HepG2 (cell line): Measurements from ENCODE around the gene VILL. TPM values are rescaled to one million over a fixed set of nuclear protein-coding genes. Genes with fewer than 3 reads are reported as not detected.

Experiments
- EZH2 ChIP-seq: conservative IDR thresholded peaks from 2 replicates; pipeline ENCODE4 v1.6.1; 2012; ENCODE audit warnings: mild to moderate bottlenecking, low read depth, low read length, moderate library complexity
- KIAA2018 ChIP-seq: sonication (generic); formaldehyde crosslinking; IDR thresholded peaks from 2 replicates; pipeline ENCODE4 v1.5.0; 2020; ENCODE audit warnings: mild to moderate bottlenecking, missing genetic modification reagents, borderline replicate concordance
- ZBTB1 ChIP-seq: sonication (generic); formaldehyde crosslinking; IDR thresholded peaks from 2 replicates; pipeline ENCODE4 v1.4.0; 2020; ENCODE audit warnings: missing genetic modification reagents, borderline replicate concordance
- ZBTB21 ChIP-seq: sonication (generic); formaldehyde crosslinking; IDR thresholded peaks from 2 replicates; pipeline ENCODE4 v1.4.0; 2020; ENCODE audit warnings: missing genetic modification reagents
- ZKSCAN5 ChIP-seq: sonication (generic); formaldehyde crosslinking; IDR thresholded peaks from 2 replicates; pipeline ENCODE4 v1.5.1; 2020; ENCODE audit warnings: mild to moderate bottlenecking, missing genetic modification reagents
- polyA plus RNA-seq, 8 experiments: library from polyadenylated mRNA; depleted of rRNA in 3 of 8; stranded (reverse) in 7 of 8; unstranded in 1 of 8; fragments of >200 nt; fragmentation: Illumina TruSeq in 4 of 8; extraction: Trizol in 4 of 8; gene quantifications; 2 replicates each; pipeline versions ENCODE4 v1.2.1 to v1.2.3, GENCODE V29; 2011 to 2016; ENCODE audit warnings: low read depth in 4 of 8, missing spikeins in 1 of 8, mixed read lengths in 1 of 8; ENCODE audit not compliant: insufficient read depth in 1 of 8
- total RNA-seq, 5 experiments: library from RNA; depleted of rRNA; stranded (reverse); fragments of >200 nt; fragmentation: Illumina TruSeq; extraction: Trizol; gene quantifications; 2 replicates each; pipeline ENCODE4 v1.2.3, GENCODE V29; 2016; ENCODE audit warnings: low read depth in 1 of 5

Gene VILL
- total and polyA plus RNA-seq, 2 of the 13 experiments (the other 11 are each of a cell fraction or from before 2014, with no cell fraction given), result 3.2 to 5.3 TPM

GRCh38 chr3:37955918-37956707, 34.5 kb upstream of the VILL start (continued):
- TF ChIP-seq ZKSCAN5 (CRISPR knock-in tag), result no peak
- TF ChIP-seq EZH2, result no peak
- TF ChIP-seq ZBTB1 (CRISPR knock-in tag), result no peak
- TF ChIP-seq KIAA2018 (CRISPR knock-in tag), result no peak
- TF ChIP-seq ZBTB21, result no peak
